Measurements from ENCODE around the gene VPS8.

The VPS8 gene

DNA sequence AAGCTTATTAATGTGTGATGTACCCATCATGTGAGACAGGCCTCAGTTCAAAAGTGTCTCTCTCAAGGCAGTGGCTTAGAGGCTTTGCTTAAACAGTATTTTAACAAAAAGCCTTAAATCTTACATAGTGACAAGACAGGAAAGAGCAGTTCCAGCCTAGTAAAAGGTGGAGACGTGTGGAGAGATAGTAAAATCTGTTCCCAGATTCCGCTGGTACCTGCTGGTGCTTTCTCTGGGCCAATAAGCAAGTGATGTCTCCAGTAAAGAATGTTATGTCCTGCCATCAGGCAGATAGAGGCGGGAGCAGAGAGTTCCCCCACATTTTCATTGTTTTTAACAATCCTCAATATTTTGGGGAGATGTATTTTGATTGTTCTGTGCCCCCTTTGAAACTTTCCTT lies 135.0 kb downstream of the VPS8 start:
- TF ChIP-seq RAD21 (IDR thresholded peaks at IDR 0.05; ENCODE audit: low read depth) (no peak), CEBPB (IDR thresholded peaks at IDR 0.05) (no peak), NFIC (IDR thresholded peaks at IDR 0.05) (no peak), TCF12 (IDR thresholded peaks at IDR 0.05; ENCODE audit: low read depth) (no peak), EGR1 (IDR thresholded peaks at IDR 0.05) (no peak), FOXM1 (IDR thresholded peaks at IDR 0.05; ENCODE audit: borderline replicate concordance, low read depth) (no peak), CREB1 (IDR thresholded peaks at IDR 0.05; ENCODE audit: low read depth) (no peak), YY1 (IDR thresholded peaks at IDR 0.05; ENCODE audit: low read depth) (no peak), ZBTB7A (IDR thresholded peaks at IDR 0.05; ENCODE audit: low read depth) (no peak)
- TF ChIP-seq, protein P1, sequence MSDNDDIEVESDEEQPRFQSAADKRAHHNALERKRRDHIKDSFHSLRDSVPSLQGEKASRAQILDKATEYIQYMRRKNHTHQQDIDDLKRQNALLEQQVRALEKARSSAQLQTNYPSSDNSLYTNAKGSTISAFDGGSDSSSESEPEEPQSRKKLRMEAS (IDR thresholded peaks at IDR 0.05) = no peak
- TF ChIP-seq, protein P2, sequence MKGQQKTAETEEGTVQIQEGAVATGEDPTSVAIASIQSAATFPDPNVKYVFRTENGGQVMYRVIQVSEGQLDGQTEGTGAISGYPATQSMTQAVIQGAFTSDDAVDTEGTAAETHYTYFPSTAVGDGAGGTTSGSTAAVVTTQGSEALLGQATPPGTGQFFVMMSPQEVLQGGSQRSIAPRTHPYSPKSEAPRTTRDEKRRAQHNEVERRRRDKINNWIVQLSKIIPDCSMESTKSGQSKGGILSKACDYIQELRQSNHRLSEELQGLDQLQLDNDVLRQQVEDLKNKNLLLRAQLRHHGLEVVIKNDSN (IDR thresholded peaks at IDR 0.05) = no peak

DNA sequence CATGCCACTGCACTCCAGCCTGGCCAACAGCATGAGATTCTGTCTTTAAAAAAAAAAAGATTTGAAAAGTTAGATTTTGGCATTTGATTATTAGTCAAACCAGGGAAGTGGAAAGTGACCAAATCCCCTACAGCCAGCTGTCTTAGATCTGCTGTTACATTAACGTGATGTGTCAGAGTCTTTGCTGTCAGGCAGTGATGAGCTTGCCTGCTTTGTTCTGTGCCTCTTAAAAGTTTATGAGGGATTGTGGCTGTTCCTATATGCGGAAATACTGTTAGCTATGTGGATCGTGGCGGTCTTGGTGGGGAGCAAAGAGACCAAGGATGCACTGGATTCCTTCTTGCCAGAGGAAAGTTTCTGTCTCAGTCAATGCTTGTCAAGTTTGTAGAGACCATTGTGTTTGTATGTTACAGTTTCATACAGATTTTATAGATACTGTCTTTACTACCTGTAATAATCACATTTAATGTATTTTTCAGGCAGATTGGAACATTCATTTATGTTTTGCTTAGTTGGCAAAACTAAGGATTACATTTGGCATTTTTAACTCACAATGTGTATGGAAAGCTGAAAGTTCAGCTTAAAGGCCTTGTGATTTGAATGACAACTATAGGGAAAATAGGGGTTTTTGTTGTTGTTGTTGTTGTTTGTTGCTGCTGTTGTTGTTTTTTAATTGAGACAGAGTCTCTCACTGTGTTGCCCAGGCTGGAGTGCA lies 137.4 kb downstream of the VPS8 start:
- TF ChIP-seq YY1 (IDR thresholded peaks at IDR 0.05; ENCODE audit: low read depth) (no peak), TEAD4 (IDR thresholded peaks at IDR 0.05) (no peak), EGR1 (IDR thresholded peaks at IDR 0.05) (no peak), NFIC (IDR thresholded peaks at IDR 0.05) (no peak), CREB1 (IDR thresholded peaks at IDR 0.05; ENCODE audit: low read depth) (no peak), TCF12 (IDR thresholded peaks at IDR 0.05; ENCODE audit: low read depth) (no peak), ZBTB7A (IDR thresholded peaks at IDR 0.05; ENCODE audit: low read depth) (no peak), RAD21 (IDR thresholded peaks at IDR 0.05; ENCODE audit: low read depth) (no peak), TAF1 (IDR thresholded peaks at IDR 0.05; ENCODE audit: low read depth) (no peak), FOXM1 (IDR thresholded peaks at IDR 0.05; ENCODE audit: borderline replicate concordance, low read depth) (no peak), EP300 (IDR thresholded peaks at IDR 0.05; ENCODE audit: borderline replicate concordance) (no peak), CEBPB (IDR thresholded peaks at IDR 0.05) (no peak)
- TF ChIP-seq, protein P1 (IDR thresholded peaks at IDR 0.05) = no peak
- TF ChIP-seq, protein P2 (IDR thresholded peaks at IDR 0.05) = no peak
- TF ChIP-seq, protein P3, sequence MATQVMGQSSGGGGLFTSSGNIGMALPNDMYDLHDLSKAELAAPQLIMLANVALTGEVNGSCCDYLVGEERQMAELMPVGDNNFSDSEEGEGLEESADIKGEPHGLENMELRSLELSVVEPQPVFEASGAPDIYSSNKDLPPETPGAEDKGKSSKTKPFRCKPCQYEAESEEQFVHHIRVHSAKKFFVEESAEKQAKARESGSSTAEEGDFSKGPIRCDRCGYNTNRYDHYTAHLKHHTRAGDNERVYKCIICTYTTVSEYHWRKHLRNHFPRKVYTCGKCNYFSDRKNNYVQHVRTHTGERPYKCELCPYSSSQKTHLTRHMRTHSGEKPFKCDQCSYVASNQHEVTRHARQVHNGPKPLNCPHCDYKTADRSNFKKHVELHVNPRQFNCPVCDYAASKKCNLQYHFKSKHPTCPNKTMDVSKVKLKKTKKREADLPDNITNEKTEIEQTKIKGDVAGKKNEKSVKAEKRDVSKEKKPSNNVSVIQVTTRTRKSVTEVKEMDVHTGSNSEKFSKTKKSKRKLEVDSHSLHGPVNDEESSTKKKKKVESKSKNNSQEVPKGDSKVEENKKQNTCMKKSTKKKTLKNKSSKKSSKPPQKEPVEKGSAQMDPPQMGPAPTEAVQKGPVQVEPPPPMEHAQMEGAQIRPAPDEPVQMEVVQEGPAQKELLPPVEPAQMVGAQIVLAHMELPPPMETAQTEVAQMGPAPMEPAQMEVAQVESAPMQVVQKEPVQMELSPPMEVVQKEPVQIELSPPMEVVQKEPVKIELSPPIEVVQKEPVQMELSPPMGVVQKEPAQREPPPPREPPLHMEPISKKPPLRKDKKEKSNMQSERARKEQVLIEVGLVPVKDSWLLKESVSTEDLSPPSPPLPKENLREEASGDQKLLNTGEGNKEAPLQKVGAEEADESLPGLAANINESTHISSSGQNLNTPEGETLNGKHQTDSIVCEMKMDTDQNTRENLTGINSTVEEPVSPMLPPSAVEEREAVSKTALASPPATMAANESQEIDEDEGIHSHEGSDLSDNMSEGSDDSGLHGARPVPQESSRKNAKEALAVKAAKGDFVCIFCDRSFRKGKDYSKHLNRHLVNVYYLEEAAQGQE (IDR thresholded peaks at IDR 0.05; ENCODE audit: low read depth) = no peak

DNA sequence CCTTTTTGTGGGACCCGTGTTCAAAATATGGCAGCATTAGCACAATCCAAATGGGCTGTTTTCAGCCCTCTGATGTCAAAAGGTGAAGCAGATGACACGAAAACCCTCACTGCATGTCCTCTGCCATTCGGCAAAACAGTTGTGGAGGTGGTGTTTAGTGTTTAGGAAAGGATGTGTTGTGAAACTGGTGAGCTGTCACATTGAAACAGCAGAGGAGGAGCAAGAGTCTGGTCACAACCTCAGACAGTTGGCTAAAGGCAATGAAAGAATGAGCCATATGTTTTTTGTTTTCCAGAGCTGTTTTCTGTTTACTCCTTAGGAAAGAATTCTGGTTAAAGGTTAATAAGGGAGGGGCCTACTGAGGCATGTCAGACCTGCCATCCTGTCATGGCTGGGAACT lies 140.7 kb downstream of the VPS8 start:
- TF ChIP-seq TAF1 (IDR thresholded peaks at IDR 0.05; ENCODE audit: low read depth) = no peak

DNA sequence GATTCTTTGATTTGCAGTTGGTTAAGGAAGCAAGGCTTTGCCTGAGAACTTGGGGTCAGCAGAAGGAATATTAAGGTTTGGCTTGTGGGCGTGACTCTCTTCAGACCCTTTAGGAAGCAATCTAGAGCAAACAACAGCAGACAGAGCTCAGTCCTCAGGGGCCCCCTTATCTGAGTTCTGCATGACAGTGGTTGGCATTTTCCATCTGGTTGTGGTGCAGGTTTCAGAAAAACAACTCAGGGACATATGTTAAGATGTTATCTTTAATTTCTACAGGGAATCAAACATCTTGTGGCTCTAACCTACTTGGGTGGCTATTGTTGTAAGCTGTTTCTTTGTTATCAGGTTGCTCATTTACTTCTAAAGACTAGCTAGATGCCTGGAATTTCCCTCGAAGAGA lies 141.4 kb downstream of the VPS8 start:
- TF ChIP-seq, protein P2 (IDR thresholded peaks at IDR 0.05) = no peak
- TF ChIP-seq TAF1 (IDR thresholded peaks at IDR 0.05; ENCODE audit: low read depth) = no peak
- TF ChIP-seq, protein P3 (IDR thresholded peaks at IDR 0.05; ENCODE audit: low read depth) = no peak
- TF ChIP-seq CEBPB (IDR thresholded peaks at IDR 0.05) = no peak
- no peak for TF ChIP-seq CREB1 (IDR thresholded peaks at IDR 0.05; ENCODE audit: low read depth)
- no peak for TF ChIP-seq TEAD4 (IDR thresholded peaks at IDR 0.05)
- TF ChIP-seq YY1 (IDR thresholded peaks at IDR 0.05; ENCODE audit: low read depth) = no peak
- no peak for TF ChIP-seq EGR1 (IDR thresholded peaks at IDR 0.05)
- TF ChIP-seq, protein P1 (IDR thresholded peaks at IDR 0.05) = no peak
- no peak for TF ChIP-seq ZBTB7A (IDR thresholded peaks at IDR 0.05; ENCODE audit: low read depth)

DNA sequence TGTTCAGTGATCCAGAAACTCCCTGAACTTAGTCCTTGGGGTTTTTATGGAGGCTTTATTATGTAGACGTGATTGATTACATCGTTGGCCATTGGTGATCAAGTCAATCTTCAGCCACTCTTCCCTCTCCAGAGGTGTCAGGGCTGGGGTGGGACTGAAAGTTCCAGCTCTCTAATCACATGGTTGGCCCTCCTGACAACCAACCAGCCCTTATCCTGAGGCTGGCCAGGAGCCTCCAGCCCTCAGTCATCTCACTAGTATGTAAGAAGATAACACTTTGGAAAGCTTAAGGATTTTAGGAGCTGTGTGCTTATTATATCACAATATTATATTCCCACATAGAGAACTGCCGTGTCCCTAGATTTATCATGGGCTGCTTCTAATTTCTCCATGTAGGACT lies 142.3 kb downstream of the VPS8 start:
- TF ChIP-seq EGR1 (IDR thresholded peaks at IDR 0.05) = no peak
- TF ChIP-seq RAD21 (IDR thresholded peaks at IDR 0.05; ENCODE audit: low read depth) = no peak
- TF ChIP-seq, protein P2 (IDR thresholded peaks at IDR 0.05) = no peak
- no peak for TF ChIP-seq FOXM1 (IDR thresholded peaks at IDR 0.05; ENCODE audit: borderline replicate concordance, low read depth)
- TF ChIP-seq, protein P1 (IDR thresholded peaks at IDR 0.05) = no peak
- TF ChIP-seq TEAD4 (IDR thresholded peaks at IDR 0.05) = no peak
- TF ChIP-seq ZBTB7A (IDR thresholded peaks at IDR 0.05; ENCODE audit: low read depth) = no peak
- no peak for TF ChIP-seq CEBPB (IDR thresholded peaks at IDR 0.05)
- no peak for TF ChIP-seq NFIC (IDR thresholded peaks at IDR 0.05)
- TF ChIP-seq, protein P3 (IDR thresholded peaks at IDR 0.05; ENCODE audit: low read depth) = no peak
- no peak for TF ChIP-seq YY1 (IDR thresholded peaks at IDR 0.05; ENCODE audit: low read depth)
- no peak for TF ChIP-seq TAF1 (IDR thresholded peaks at IDR 0.05; ENCODE audit: low read depth)
